ENCODE results near the gene LGR5.

DNA sequence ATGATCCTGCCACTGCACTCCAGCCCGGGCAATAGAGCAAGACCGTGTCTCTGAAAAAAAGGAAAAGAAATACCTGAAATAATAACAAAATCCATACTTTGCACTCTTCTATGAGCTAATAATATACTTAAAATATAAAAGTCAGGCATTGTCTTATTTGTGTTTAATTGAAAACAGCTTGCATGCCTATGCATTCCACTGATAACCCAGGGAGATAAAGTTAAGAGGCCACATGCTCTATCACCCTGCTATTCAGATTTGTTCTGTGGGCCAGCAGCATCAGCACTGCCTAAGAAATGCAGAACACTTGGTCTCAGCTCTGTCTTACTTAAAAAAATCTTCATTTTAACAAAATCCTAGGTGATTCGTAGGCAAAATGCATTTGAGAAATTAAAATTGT, 99.2 kb downstream of the LGR5 start:
- TF ChIP-seq, protein P1, sequence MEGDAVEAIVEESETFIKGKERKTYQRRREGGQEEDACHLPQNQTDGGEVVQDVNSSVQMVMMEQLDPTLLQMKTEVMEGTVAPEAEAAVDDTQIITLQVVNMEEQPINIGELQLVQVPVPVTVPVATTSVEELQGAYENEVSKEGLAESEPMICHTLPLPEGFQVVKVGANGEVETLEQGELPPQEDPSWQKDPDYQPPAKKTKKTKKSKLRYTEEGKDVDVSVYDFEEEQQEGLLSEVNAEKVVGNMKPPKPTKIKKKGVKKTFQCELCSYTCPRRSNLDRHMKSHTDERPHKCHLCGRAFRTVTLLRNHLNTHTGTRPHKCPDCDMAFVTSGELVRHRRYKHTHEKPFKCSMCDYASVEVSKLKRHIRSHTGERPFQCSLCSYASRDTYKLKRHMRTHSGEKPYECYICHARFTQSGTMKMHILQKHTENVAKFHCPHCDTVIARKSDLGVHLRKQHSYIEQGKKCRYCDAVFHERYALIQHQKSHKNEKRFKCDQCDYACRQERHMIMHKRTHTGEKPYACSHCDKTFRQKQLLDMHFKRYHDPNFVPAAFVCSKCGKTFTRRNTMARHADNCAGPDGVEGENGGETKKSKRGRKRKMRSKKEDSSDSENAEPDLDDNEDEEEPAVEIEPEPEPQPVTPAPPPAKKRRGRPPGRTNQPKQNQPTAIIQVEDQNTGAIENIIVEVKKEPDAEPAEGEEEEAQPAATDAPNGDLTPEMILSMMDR (IDR thresholded peaks at IDR 0.05) = no peak
- no peak for TF ChIP-seq POLR2A (IDR thresholded peaks at IDR 0.05)
